ENCODE results near the gene TRIM54.

GRCh38 chr2:27284996-27285395, 2.8 kb downstream of the TRIM54 start:
- TF ChIP-seq EZH2 (IDR thresholded peaks at IDR 0.05; ENCODE audit: insufficient read depth, low read length) (no peak), CTCF (IDR thresholded peaks at IDR 0.05; ENCODE audit: insufficient read depth, low read depth, low read length) (no peak)

All from astrocyte (in vitro differentiated cells and primary cell).